Measurements from ENCODE around the gene TJP1. TPM values are rescaled to one million over a fixed set of nuclear protein-coding genes. Genes with fewer than 3 reads are reported as not detected.

The TJP1 gene
- total and polyA plus RNA-seq, 2 of the 8 experiments (the other 6 are each of a cell fraction or from before 2014, with no cell fraction given): 46.3 to 138 TPM

GRCh38 chr15:29651476-29652233, 170.6 kb downstream of the TJP1 start:
- CTCF ChIA-PET (ENCODE audit: partially characterized antibody): interaction anchor here (0.8 to 2.7 kb wide), 8 partner anchors 10 to 38 kb away, joined by 3 to 10 read pairs (median 4); no protein-coding TSS in a partner anchor
- no peak overlapping the region for H3K9ac ChIP-seq (replicated peaks in 1 of 4; ENCODE audit: extremely low read depth in 1 of 4, low read depth in 3 of 4, low read length in 3 of 4)
- no peaks in the 10 kb centered on the region for H3K23me2 ChIP-seq (ENCODE audit: low read depth, low read length)
- no peak overlapping the region for H2BK5ac ChIP-seq (ENCODE audit: low read depth, low read length)
- H2BK12ac ChIP-seq (ENCODE audit: low read depth, low read length): no peak overlapping the region
- no peak overlapping the region for H4K91ac ChIP-seq (replicated peaks; ENCODE audit: insufficient read length, low read length)
- no peaks in the 10 kb centered on the region for H3K36me3 ChIP-seq (ENCODE audit: control insufficient read depth in 2 of 4, insufficient read depth in 4 of 4, low read length in 3 of 4)
- DNase-seq (ENCODE audit: low read depth in 1 of 2, low spot score in 2 of 2) (no peak), FAIRE-seq (no peak)
- no peak overlapping the region for H2BK15ac ChIP-seq (ENCODE audit: low read length)
- H2AFZ ChIP-seq (ENCODE audit: low read length): no peak overlapping the region
- peaks cover 0 to 2% (median 0%) of the 10 kb centered on the region in 4 experiments; a peak in 3 of 7 replicates for H3K4me1 ChIP-seq (replicated peaks in 1 of 4; ENCODE audit: control insufficient read depth in 3 of 4, insufficient read depth in 4 of 4, low read length in 3 of 4)
- no peak overlapping the region for H4K5ac ChIP-seq (ENCODE audit: insufficient read length, low read depth, low read length)
- H3K79me1 ChIP-seq (ENCODE audit: low read depth, low read length): no peaks in the 10 kb centered on the region
- H3K14ac ChIP-seq (ENCODE audit: insufficient read length): no peak overlapping the region
- no peak overlapping the region for H3K56ac ChIP-seq (replicated peaks; ENCODE audit: insufficient read length, low read depth, low read length)
- H3K4ac ChIP-seq (replicated peaks; ENCODE audit: insufficient read length, low read depth, low read length): no peak overlapping the region
- no peaks in the 10 kb centered on the region for H3K79me2 ChIP-seq (ENCODE audit: control insufficient read depth in 1 of 2, insufficient read depth in 2 of 2, low read length in 2 of 2)
- H3K27ac ChIP-seq (ENCODE audit: low read depth, low read length): no peak overlapping the region
- H3K18ac ChIP-seq (ENCODE audit: extremely low read depth, low read length): no peak overlapping the region
- no peaks in the 10 kb centered on the region for H4K20me1 ChIP-seq (replicated peaks in 1 of 2; ENCODE audit: control insufficient read depth in 1 of 2, insufficient read depth in 2 of 2, low read length in 2 of 2)
- POLR2A ChIA-PET (ENCODE audit: partially characterized antibody): no interaction called here
- H3K27me3 ChIP-seq (replicated peaks in 1 of 4; ENCODE audit: control insufficient read depth in 3 of 4, extremely low read depth in 1 of 4, insufficient read depth in 3 of 4, low read length in 3 of 4): no peaks in the 10 kb centered on the region
- no peak overlapping the region for H2BK120ac ChIP-seq (replicated peaks; ENCODE audit: low read depth, low read length)
- H4K8ac ChIP-seq (ENCODE audit: extremely low read depth, insufficient read depth, low read length): no peak overlapping the region
- no peak overlapping the region for H3K4me3 ChIP-seq (ENCODE audit: extremely low read depth in 1 of 4, insufficient read depth in 2 of 4, low read depth in 3 of 4, low read length in 4 of 4)
- H3K9me3 ChIP-seq (ENCODE audit: insufficient read depth in 2 of 2, low read depth in 1 of 2, low read length in 1 of 2): peaks cover 0 to 4% of the 10 kb centered on the region in 2 experiments; a peak in 1 of 4 replicates
- H3K23ac ChIP-seq (ENCODE audit: insufficient read length): no peak overlapping the region
- no peak overlapping the region for H2AK5ac ChIP-seq (ENCODE audit: low read depth, low read length)
- WGBS, 2 experiments (ENCODE audit: extremely low coverage in 1 of 2, insufficient coverage in 1 of 2, insufficient read length in 1 of 2, insufficient replicate concordance in 2 of 2, low coverage in 1 of 2, low lambda C conversion rate in 2 of 2, missing lambda C conversion rate in 1 of 2): 91% methylated on average over 11 of the region's 11 CpGs; no CpG with 5 or more reads in 1 of the 2 experiments
- H2BK20ac ChIP-seq (ENCODE audit: low read length): no peak overlapping the region
- no peak overlapping the region for H3K4me2 ChIP-seq (ENCODE audit: insufficient read depth in 1 of 2, low read depth in 2 of 2, low read length in 2 of 2)
- TF ChIP-seq CTBP2 (IDR thresholded peaks at IDR 0.05; ENCODE audit: borderline replicate concordance, insufficient read depth, insufficient read length, low read length): no peak
- no peak for TF ChIP-seq TCF12 (IDR thresholded peaks at IDR 0.05; ENCODE audit: low read depth, low read length)
- no peak for TF ChIP-seq CREB1 (IDR thresholded peaks at IDR 0.05)
- no peak for TF ChIP-seq SUZ12 (IDR thresholded peaks at IDR 0.05; ENCODE audit: low read length)
- no peak for TF ChIP-seq E2F6 (IDR thresholded peaks at IDR 0.05)
- TF ChIP-seq RNF2 (IDR thresholded peaks at IDR 0.05; ENCODE audit: borderline replicate concordance, low read depth, low read length, missing control alignments, poor library complexity, severe bottlenecking): no peak
- TF ChIP-seq BACH1 (IDR thresholded peaks at IDR 0.05; ENCODE audit: low read length): no peak
- TF ChIP-seq RAD21 (IDR thresholded peaks at IDR 0.05 in 1 of 2, conservative IDR thresholded peaks at IDR 0.05 in 1 of 2; ENCODE audit: low read depth in 2 of 2, low read length in 2 of 2): no peak
- TF ChIP-seq ZNF274 (IDR thresholded peaks at IDR 0.05; ENCODE audit: borderline replicate concordance, extremely low read depth, low read length): no peak
- TF ChIP-seq HDAC2 (IDR thresholded peaks at IDR 0.05; ENCODE audit: borderline replicate concordance in 1 of 2, low read depth in 2 of 2, low read length in 2 of 2): no peak
- no peak for TF ChIP-seq CBX8 (IDR thresholded peaks at IDR 0.05; ENCODE audit: borderline replicate concordance, low read depth, low read length)
